Ramos (cell line): ENCODE measurements around the gene FAM111B.
"Not testable (repeated sequence)": the region's sequence is repeated elsewhere in the genome, so short reads cannot be mapped to it uniquely, and the experiment has no call there.

Experiments
- in situ Hi-C: fragments of 300-500 bp; cut with MboI; formaldehyde crosslinking; loops from one replicate; pipeline ENCODE4 v1.14.3; 2022; ENCODE audit warnings: low sequenced_read_pairs; ENCODE audit not compliant: unreplicated experiment

Gene FAM111B, protein sequence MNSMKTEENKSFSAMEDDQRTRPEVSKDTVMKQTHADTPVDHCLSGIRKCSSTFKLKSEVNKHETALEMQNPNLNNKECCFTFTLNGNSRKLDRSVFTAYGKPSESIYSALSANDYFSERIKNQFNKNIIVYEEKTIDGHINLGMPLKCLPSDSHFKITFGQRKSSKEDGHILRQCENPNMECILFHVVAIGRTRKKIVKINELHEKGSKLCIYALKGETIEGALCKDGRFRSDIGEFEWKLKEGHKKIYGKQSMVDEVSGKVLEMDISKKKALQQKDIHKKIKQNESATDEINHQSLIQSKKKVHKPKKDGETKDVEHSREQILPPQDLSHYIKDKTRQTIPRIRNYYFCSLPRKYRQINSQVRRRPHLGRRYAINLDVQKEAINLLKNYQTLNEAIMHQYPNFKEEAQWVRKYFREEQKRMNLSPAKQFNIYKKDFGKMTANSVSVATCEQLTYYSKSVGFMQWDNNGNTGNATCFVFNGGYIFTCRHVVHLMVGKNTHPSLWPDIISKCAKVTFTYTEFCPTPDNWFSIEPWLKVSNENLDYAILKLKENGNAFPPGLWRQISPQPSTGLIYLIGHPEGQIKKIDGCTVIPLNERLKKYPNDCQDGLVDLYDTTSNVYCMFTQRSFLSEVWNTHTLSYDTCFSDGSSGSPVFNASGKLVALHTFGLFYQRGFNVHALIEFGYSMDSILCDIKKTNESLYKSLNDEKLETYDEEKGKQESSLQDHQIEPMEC

GRCh38 chr11:59106363-59107336, at the start of gene FAM111B:
Gene FAM111B, plus strand, starts transcription at chr11:59107237. Its CDS starts 2,389 bp downstream, at chr11:59109626.
- in situ Hi-C loops: loop anchor here (25.0 kb wide), 2 partner anchors 519 to 1806 kb away; partner anchors contain the start of genes LPXN, PRPF19, TMEM109 and TMEM132A

DNA sequence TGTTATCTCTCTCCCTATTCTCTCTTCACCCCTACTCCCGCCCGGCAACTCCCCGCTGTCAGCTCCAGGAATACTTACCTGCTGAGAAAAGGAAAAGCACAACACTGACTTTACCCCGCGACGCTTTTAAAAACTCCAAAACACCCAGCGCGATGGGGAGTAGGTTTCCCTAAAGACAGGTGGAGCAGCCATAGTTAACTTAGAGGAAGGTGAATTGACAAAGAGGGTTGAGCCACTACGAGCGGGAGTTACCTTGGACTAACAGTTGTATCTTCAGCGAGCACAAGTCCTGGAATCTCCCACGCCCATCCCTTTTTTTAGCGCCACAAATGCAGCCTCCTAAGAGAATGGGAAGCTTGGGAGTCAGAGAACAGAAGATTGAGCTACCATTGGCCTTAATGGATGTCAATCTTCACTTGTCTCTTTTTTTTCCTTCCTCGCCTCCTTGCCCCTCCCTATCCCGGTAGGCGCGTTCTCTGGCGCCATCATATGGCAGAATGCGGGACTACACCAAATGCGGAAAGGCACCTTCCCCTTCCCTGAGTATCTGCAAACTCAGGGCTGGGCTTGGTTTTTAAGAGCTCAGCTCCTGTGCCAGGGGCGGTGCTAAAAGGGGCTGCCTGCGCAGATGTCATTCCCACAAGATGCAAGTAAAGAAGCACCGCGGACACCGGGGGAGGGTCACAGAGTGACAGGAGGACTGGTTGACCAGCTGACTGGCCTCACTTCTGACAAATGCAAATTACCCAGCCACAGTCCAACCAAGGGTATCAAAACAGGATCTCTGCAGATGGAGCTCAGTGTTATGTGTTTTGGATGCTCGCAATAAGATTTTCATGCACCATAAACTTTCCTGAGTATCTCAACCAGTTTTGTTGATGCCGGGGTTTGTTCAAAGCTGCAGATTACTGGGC, 48.7 kb upstream of the FAM111B start:
- in situ Hi-C loops: loop anchor here (10.0 kb wide), 1 partner anchor 76 kb away; no protein-coding TSS in a partner anchor

DNA sequence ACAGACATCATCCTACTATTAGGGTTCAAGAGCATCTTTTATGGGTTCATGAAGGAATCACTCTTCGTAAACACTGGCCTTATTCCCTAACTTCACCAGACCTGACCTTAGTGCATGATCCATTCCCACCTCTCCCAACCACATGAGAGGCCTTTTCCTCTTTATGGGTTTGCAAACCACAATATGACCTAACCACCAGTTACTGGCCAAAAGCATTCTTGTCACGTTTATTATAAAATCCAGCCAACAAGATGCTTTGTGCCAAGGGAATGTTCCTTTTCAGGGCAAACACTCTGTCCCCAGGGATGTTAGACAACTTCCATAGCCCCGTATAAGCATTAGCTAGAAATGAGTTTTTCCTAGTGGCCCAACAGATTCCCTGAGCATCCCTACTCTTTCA, 46.9 kb upstream of the FAM111B start:
- in situ Hi-C loops: not testable (repeated sequence)

DNA sequence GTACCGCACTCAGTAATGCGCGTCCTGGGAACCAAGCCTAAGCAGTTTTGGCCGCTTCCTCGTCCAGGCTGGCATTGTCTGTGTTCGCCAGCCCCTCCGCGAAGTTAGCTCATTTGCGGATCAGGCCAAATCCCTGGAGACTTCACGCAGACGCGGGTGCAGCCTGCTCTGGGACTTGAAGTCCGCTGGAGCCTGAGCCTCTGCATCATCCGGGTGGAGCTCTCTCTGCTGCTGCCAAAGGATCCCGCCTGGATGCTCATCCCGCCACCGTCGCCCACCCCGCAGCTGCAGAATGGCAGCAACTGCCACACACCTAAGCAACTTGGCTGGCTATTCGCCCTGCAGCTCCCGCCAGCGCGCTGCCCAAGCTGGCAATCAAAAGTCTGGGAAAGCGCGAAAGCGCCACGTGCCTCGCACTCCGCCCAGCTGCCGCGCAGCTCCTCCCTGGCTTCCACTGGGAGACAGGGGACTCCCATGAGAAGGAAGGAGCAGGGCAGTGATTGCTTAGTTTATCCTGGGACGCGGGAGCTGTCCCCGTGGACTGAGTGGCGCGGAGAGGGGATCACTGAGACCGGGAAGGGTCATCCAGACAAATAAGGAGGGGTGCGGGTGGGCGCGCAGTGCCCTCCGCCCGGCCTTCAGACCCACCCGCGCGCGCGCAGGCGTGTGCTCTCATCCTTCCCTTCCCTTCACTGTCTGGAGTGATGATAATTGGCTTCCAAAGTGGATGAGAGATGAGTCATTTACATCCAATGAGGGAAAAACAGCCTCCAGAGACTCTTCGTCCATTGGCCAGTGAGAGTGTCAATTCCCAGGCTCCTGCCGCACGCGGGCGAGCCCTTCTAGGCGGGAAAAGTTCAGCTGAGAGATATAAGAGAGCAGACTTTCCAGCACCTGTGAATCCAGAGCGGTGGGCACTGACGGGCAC, 44.2 kb upstream of the FAM111B start:
- in situ Hi-C loops: no loop called here

GRCh38 chr11:59063996-59064727, 42.9 kb upstream of the FAM111B start:
- in situ Hi-C loops: not testable (repeated sequence)

- in situ Hi-C loops: no loop called here
Observed at GRCh38 chr11:59069087-59069486, 38.0 kb upstream of the FAM111B start.

DNA sequence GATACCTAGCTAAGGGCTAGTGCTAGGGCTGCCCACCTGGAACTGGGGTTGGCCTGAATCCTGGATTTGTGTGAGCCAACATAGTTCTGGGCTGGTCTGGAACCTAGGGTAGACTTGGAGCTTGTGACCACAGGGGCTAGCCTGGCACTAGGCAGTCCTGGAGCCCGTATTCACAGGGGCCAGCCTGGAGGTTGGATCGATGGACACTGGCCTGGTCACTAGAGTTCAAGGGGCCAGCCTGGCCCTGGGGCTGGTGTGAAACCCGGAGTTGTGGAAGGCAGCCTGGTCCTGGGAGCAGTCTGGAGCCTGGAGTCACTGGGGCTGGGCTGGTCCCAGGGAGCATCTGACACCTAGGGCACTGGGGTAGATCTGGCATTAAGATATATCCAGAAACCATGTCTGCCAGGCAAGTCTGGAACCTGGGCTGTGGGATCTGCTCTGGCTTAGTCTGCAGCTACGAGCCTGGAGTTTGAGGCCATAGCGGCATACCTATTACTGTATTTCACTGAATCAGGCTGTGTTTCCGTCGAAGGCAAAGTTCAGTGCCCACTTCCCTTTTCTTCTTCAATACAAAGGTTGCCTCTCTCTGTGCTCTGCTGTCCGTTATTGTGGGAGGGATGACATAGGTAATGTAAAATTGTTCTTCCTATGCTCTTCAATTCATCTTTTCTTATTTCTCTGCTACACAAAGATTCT, 30.0 kb upstream of the FAM111B start:
- in situ Hi-C loops: no loop called here

GRCh38 chr11:59078435-59078834, 28.6 kb upstream of the FAM111B start:
- in situ Hi-C loops: no loop called here

DNA sequence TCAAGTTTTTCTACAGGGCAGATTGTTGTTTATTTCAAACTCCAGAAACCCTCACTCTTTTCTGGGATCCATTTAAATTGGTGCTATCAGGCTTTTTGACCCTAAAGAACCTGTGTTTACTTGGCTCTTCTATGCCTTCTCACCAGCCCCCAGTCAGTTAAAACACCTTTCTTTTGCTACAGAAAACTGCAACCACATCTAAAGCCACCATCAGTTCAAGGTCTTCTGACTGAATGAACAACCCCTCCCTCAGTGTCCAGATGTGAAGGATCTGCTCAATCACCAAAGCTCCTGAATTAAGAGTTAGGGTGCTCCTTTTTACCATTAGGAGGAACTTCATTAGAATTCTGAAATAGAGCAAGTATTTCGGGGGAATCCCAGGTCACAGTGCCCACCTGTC, 28.0 kb upstream of the FAM111B start:
- in situ Hi-C loops: no loop called here

DNA sequence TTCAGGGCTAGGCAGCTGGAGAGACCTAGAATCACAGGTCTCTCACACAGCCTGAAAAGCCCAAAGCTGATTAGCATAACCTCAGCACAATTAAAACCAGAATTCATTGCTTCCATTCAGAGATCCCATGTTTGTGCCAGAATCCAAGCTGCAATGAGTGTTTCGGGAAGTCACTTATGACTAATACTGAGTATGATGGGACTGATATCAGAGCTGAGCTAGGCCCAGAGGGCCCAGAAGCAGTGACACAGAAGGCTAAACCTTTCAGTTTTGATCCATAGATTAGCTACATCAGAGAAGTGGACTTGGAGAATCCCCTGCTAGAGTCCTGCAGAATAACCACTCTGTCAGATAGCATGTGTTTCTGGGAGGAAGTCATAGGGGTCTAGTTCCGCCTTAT, 26.6 kb upstream of the FAM111B start:
- in situ Hi-C loops: not testable (repeated sequence)

DNA sequence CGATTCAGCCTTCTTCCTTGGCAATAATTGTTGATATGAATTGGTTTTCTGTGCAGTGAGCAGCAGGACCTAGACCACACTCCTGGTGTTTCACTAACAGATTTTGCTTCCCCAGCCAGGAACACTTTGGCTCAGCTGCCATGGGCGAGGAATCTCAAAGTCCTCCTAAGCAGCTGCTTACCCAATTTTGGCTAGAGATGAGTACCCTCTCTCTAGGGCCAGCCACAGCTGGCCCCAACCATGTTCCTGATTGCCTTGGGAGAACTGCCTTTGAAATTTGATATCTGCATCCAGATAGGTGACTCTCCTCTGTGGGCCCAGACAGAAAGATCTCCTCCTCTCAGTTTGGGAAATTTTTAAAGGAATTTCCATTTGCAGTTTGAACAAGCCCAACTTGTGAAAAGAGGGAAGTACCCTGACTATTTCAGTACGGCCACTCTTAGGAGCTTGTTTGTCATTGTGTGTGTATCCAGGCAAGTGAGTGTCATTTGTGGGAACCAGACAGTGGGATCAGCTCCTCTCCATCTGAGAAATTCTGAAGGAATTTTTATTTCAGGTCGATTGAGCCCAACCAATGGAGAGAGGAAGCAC, 25.5 kb upstream of the FAM111B start:
- in situ Hi-C loops: not testable (repeated sequence)

GRCh38 chr11:59086007-59086406, 21.0 kb upstream of the FAM111B start, which contains the start of gene GLYATL1B:
Gene GLYATL1B, plus strand, starts transcription at chr11:59086307. Its CDS starts 0 bp downstream, at chr11:59086307.
- in situ Hi-C loops: not testable (repeated sequence)

DNA sequence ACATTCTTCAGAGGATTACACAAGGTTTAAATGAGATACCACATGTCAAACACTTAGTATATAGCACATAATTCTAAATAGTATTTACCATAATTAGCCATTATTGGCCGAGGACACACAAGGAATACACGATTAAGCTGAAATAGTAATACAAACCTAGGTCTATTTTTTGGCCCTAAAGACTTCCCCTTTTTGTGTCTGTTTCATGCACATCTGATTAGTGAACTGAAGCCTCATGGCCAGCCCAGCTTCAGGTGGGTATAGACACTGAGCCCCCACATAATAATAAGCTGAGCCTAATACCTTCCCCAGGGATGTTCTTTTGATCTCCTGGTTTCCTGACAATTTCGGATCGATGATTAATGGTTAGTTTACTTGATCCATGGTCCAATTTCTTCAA, 18.9 kb upstream of the FAM111B start:
- in situ Hi-C loops: no loop called here

- in situ Hi-C loops: not testable (repeated sequence)
Observed at GRCh38 chr11:59093576-59093975, 13.5 kb upstream of the FAM111B start.

- in situ Hi-C loops: not testable (repeated sequence)
Observed at GRCh38 chr11:59095225-59095624, 11.8 kb upstream of the FAM111B start.

DNA sequence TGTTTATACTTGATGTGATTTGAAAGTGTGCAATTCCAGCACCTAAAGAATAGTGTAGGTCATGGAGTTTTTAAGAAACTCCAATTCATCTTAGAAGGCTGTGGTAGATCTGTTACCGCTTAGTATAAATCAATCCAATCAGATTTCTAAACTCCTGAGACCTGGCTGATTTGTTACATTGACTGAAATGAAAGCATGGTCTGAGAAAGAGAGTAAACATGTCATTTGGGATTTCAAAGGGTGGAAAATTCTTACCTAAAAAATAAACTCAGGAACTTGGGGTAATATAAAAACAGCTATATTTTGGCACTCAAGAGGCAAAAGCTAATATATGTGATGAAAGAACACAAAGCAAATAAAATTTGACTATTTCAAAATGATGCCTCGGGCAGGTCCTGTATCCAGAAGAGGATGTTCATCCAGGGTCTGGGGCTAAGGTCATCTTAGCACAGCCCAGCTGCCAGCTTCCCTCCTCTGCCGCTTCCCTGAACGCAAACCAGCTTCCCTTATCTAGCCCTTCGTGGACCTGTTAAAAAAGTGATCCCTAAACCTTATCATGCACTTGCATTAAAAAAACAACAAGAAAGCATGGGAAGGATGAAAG, 11.0 kb upstream of the FAM111B start:
- in situ Hi-C loops: not testable (repeated sequence)
